ENCODE measurements around the gene KCNQ4.

DNA sequence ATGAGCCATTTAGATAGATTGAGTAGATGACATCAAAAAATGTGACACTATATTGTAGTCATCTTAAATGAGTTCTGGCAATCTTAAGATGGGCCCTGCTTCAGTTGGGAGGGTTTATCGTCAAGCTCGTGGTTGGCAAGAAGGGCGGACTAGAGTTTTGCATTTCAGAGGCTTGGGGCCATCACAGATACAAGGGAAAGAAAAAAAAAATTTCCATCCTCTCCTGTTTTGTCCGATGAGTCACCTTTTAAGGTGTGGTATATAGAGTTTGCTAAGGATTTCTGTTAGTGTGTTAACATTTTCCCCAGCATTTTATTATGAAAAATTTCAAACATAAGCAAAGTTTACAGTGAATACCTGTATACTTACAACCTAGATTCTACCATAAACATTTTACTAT is 31.8 kb upstream of the KCNQ4 start:
- TF ChIP-seq, protein P1, sequence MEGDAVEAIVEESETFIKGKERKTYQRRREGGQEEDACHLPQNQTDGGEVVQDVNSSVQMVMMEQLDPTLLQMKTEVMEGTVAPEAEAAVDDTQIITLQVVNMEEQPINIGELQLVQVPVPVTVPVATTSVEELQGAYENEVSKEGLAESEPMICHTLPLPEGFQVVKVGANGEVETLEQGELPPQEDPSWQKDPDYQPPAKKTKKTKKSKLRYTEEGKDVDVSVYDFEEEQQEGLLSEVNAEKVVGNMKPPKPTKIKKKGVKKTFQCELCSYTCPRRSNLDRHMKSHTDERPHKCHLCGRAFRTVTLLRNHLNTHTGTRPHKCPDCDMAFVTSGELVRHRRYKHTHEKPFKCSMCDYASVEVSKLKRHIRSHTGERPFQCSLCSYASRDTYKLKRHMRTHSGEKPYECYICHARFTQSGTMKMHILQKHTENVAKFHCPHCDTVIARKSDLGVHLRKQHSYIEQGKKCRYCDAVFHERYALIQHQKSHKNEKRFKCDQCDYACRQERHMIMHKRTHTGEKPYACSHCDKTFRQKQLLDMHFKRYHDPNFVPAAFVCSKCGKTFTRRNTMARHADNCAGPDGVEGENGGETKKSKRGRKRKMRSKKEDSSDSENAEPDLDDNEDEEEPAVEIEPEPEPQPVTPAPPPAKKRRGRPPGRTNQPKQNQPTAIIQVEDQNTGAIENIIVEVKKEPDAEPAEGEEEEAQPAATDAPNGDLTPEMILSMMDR (conservative IDR thresholded peaks at IDR 0.05 in 1 of 2, IDR thresholded peaks at IDR 0.05 in 1 of 2; ENCODE audit: extremely low read depth in 1 of 2, insufficient read depth in 1 of 2, low read depth in 1 of 2, low read length in 2 of 2): no peak
- no peak for TF ChIP-seq EZH2 (IDR thresholded peaks at IDR 0.05; ENCODE audit: borderline replicate concordance, low read length)

Measured in mammary epithelial cell (primary cell).